WTC11 (cell line): ENCODE results near the gene ABCC4. TPM values are rescaled to one million over a fixed set of nuclear protein-coding genes. Genes with fewer than 3 reads are reported as not detected.
"Not testable (repeated sequence)": the region's sequence is repeated elsewhere in the genome, so short reads cannot be mapped to it uniquely, and the experiment has no call there.

Experiments used
- ATAC-seq: fragments of 200-7000 bp; cut with Tn5 transposase; 2 replicates; pipeline ENCODE4 v1.10.0; 2021; ENCODE audit warnings: mild to moderate bottlenecking, moderate library complexity
- CTCF ChIA-PET: fragments of 300-600 bp; sonication (Branson Sonifier 250); formaldehyde crosslinking; loops from one replicate; lab custom pipeline; 2021; ENCODE audit warnings: antibody characterized with exemption; lab: Charles Lee
- POLR2A ChIA-PET: fragments of 350-600 bp; sonication (Branson Sonifier 250); formaldehyde crosslinking; loops from one replicate; lab custom pipeline; 2021; ENCODE audit warnings: antibody characterized with exemption; lab: Charles Lee
- DNase-seq: peaks from one replicate; pipeline ENCODE4 v3.0.0; 2021; ENCODE audit warnings: low spot score
- H3K27ac Mint-ChIP-seq: 2 replicates; pipeline ENCODE4 v1.8.0; 2021; ENCODE audit warnings: mixed read lengths
- H3K27me3 Mint-ChIP-seq: 2 replicates; pipeline ENCODE4 v1.8.0; 2021; ENCODE audit warnings: low read depth, mild to moderate bottlenecking, moderate library complexity, mixed read lengths
- H3K36me3 Mint-ChIP-seq: 2 replicates; pipeline ENCODE4 v1.8.0; 2021; ENCODE audit warnings: mixed read lengths
- H3K4me1 Mint-ChIP-seq: 2 replicates; pipeline ENCODE4 v1.8.0; 2022; ENCODE audit warnings: mixed read lengths
- H3K4me3 Mint-ChIP-seq: 2 replicates; pipeline ENCODE4 v1.8.0; 2021; ENCODE audit warnings: mild to moderate bottlenecking, moderate library complexity, mixed read lengths
- H3K9me3 Mint-ChIP-seq: 2 replicates; pipeline ENCODE4 v1.8.0; 2021; ENCODE audit warnings: mixed read lengths
- CBFB ChIP-seq: sonication (generic); formaldehyde crosslinking; IDR thresholded peaks from 2 replicates; pipeline ENCODE4 v1.8.1; 2022; ENCODE audit warnings: mild to moderate bottlenecking, low read depth, missing genetic modification reagents
- ESRRA ChIP-seq: sonication (generic); formaldehyde crosslinking; IDR thresholded peaks from 2 replicates; pipeline ENCODE4 v1.8.1; 2022; ENCODE audit warnings: mild to moderate bottlenecking, missing genetic modification reagents, borderline replicate concordance
- FOXJ3 ChIP-seq: sonication (generic); formaldehyde crosslinking; IDR thresholded peaks from 2 replicates; pipeline ENCODE4 v1.9.0; 2021; ENCODE audit warnings: missing genetic modification reagents, mild to moderate bottlenecking, borderline replicate concordance
- IRF2 ChIP-seq: sonication (generic); formaldehyde crosslinking; IDR thresholded peaks from 2 replicates; pipeline ENCODE4 v1.8.0; 2022; ENCODE audit warnings: low read depth, missing genetic modification reagents, borderline replicate concordance
- JUN ChIP-seq: sonication (generic); formaldehyde crosslinking; IDR thresholded peaks from 2 replicates; pipeline ENCODE4 v1.8.0; 2023; ENCODE audit warnings: mild to moderate bottlenecking, missing genetic modification reagents
- NFYB ChIP-seq: sonication (generic); formaldehyde crosslinking; conservative IDR thresholded peaks from 2 replicates; pipeline ENCODE4 v1.8.0; 2022; ENCODE audit warnings: low read depth, missing genetic modification reagents
- NR2C2 ChIP-seq: sonication (generic); formaldehyde crosslinking; IDR thresholded peaks from 2 replicates; pipeline ENCODE4 v1.8.0; 2022; ENCODE audit warnings: mild to moderate bottlenecking, missing genetic modification reagents
- SOX15 ChIP-seq: fragments of 250-450 bp; sonication (Bioruptor Pico); IDR thresholded peaks from 2 replicates; pipeline ENCODE4 v1.9.0; 2021; ENCODE audit warnings: mild to moderate bottlenecking
- TCF7 ChIP-seq: sonication (generic); formaldehyde crosslinking; IDR thresholded peaks from 2 replicates; pipeline ENCODE4 v1.8.0; 2022; ENCODE audit warnings: mild to moderate bottlenecking, low read depth, missing genetic modification reagents, moderate library complexity
- ZNF317 ChIP-seq: sonication (generic); formaldehyde crosslinking; IDR thresholded peaks from 2 replicates; pipeline ENCODE4 v1.8.1; 2023; ENCODE audit warnings: low read depth, mild to moderate bottlenecking, moderate library complexity, missing genetic modification reagents, borderline replicate concordance
- ZNF396 ChIP-seq: fragments of 250-450 bp; sonication (Bioruptor Pico); IDR thresholded peaks from 2 replicates; pipeline ENCODE4 v1.8.0; 2021; ENCODE audit warnings: mild to moderate bottlenecking, moderate library complexity, borderline replicate concordance
- ZNF416 ChIP-seq: fragments of 250-450 bp; sonication (Bioruptor Pico); IDR thresholded peaks from 2 replicates; pipeline ENCODE4 v1.9.0; 2021; ENCODE audit warnings: mild to moderate bottlenecking, inconsistent platforms
- total RNA-seq: library from RNA; stranded (reverse); gene quantifications from 3 replicates; pipeline ENCODE4 v1.2.3, GENCODE V29; 2021
- TF ChIP-seq, protein P1 (sequence below): sonication (generic); formaldehyde crosslinking; IDR thresholded peaks from 2 replicates; pipeline ENCODE4 v1.8.1; 2022; ENCODE audit warnings: missing genetic modification reagents, borderline replicate concordance
- TF ChIP-seq, protein P2 (sequence below): sonication (generic); formaldehyde crosslinking; IDR thresholded peaks from 2 replicates; pipeline ENCODE4 v1.8.1; 2022; ENCODE audit warnings: low read depth, mild to moderate bottlenecking, moderate library complexity, missing genetic modification reagents, borderline replicate concordance
- TF ChIP-seq, protein P3 (sequence below): fragments of 250-450 bp; sonication (Bioruptor Pico); IDR thresholded peaks from 2 replicates; pipeline ENCODE4 v1.9.0; 2021; ENCODE audit warnings: mild to moderate bottlenecking
- TF ChIP-seq, protein P4 (sequence below): sonication (generic); formaldehyde crosslinking; IDR thresholded peaks from 2 replicates; pipeline ENCODE4 v1.8.1; 2023; ENCODE audit warnings: mild to moderate bottlenecking, missing genetic modification reagents, moderate library complexity
- TF ChIP-seq, protein P5 (sequence below): sonication (generic); formaldehyde crosslinking; conservative IDR thresholded peaks from 2 replicates; pipeline ENCODE4 v1.8.1; 2022; ENCODE audit warnings: mild to moderate bottlenecking, missing genetic modification reagents
- TF ChIP-seq, protein P6 (sequence below): fragments of 250-450 bp; sonication (Bioruptor Pico); conservative IDR thresholded peaks from 2 replicates; pipeline ENCODE4 v1.9.0; 2021; ENCODE audit warnings: mild to moderate bottlenecking

ABCC4 gene
- total RNA-seq, 1 experiment from 2014 or later = 7.2 TPM

DNA sequence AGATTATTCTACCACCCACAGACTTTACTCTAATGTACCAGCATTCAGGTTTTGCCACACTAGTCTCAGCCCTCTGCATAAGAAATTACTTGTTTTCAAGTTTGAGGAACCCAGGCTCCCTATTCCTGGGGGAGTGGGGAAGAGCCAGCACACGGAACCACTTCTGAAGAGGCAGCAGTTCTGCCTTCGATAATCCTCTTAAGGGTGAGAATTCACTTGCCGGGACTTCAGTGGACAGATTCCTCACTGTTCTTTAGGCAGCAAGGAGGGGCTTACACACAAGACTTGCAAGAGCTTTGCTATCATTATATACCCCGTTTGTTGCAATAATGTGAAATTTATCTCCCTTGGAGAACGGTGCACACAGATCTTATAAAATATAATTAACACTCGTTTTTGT, 133.1 kb downstream of the ABCC4 start:
- Mint-ChIP-seq H3K36me3 (no peaks in the 10 kb centered on the region), H3K27me3 (no peaks in the 10 kb centered on the region; the same call in 1 of the 2 replicates), H3K4me3 (no peak overlapping the region), H3K27ac (no peak overlapping the region)
- ATAC-seq = no peak
- no peak for DNase-seq
- TF ChIP-seq, protein P1, sequence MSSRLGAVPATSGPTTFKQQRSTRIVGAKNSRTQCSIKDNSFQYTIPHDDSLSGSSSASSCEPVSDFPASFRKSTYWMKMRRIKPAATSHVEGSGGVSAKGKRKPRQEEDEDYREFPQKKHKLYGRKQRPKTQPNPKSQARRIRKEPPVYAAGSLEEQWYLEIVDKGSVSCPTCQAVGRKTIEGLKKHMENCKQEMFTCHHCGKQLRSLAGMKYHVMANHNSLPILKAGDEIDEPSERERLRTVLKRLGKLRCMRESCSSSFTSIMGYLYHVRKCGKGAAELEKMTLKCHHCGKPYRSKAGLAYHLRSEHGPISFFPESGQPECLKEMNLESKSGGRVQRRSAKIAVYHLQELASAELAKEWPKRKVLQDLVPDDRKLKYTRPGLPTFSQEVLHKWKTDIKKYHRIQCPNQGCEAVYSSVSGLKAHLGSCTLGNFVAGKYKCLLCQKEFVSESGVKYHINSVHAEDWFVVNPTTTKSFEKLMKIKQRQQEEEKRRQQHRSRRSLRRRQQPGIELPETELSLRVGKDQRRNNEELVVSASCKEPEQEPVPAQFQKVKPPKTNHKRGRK (CRISPR knock-in tag) = no peak
- no peak for TF ChIP-seq SOX15 (CRISPR knock-in tag)
- TF ChIP-seq CBFB (CRISPR knock-in tag) = no peak
- no peak for TF ChIP-seq TCF7 (CRISPR knock-in tag)
- no peak for TF ChIP-seq IRF2
- no peak for TF ChIP-seq ZNF416
- TF ChIP-seq ZNF317 (CRISPR knock-in tag) = no peak
- no peak for TF ChIP-seq NFYB (CRISPR knock-in tag)
- TF ChIP-seq, protein P2, sequence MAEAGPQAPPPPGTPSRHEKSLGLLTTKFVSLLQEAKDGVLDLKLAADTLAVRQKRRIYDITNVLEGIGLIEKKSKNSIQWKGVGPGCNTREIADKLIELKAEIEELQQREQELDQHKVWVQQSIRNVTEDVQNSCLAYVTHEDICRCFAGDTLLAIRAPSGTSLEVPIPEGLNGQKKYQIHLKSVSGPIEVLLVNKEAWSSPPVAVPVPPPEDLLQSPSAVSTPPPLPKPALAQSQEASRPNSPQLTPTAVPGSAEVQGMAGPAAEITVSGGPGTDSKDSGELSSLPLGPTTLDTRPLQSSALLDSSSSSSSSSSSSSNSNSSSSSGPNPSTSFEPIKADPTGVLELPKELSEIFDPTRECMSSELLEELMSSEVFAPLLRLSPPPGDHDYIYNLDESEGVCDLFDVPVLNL (CRISPR knock-in tag) = no peak
- TF ChIP-seq ESRRA = no peak
- TF ChIP-seq, protein P3, sequence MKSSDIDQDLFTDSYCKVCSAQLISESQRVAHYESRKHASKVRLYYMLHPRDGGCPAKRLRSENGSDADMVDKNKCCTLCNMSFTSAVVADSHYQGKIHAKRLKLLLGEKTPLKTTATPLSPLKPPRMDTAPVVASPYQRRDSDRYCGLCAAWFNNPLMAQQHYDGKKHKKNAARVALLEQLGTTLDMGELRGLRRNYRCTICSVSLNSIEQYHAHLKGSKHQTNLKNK (CRISPR knock-in tag) = no peak
- TF ChIP-seq, protein P4, sequence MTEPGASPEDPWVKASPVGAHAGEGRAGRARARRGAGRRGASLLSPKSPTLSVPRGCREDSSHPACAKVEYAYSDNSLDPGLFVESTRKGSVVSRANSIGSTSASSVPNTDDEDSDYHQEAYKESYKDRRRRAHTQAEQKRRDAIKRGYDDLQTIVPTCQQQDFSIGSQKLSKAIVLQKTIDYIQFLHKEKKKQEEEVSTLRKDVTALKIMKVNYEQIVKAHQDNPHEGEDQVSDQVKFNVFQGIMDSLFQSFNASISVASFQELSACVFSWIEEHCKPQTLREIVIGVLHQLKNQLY (CRISPR knock-in tag) = no peak
- no peak for TF ChIP-seq FOXJ3 (CRISPR knock-in tag)
- TF ChIP-seq ZNF396 (CRISPR knock-in tag) = no peak
- TF ChIP-seq, protein P5, sequence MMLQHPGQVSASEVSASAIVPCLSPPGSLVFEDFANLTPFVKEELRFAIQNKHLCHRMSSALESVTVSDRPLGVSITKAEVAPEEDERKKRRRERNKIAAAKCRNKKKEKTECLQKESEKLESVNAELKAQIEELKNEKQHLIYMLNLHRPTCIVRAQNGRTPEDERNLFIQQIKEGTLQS = no peak
- TF ChIP-seq, protein P6, sequence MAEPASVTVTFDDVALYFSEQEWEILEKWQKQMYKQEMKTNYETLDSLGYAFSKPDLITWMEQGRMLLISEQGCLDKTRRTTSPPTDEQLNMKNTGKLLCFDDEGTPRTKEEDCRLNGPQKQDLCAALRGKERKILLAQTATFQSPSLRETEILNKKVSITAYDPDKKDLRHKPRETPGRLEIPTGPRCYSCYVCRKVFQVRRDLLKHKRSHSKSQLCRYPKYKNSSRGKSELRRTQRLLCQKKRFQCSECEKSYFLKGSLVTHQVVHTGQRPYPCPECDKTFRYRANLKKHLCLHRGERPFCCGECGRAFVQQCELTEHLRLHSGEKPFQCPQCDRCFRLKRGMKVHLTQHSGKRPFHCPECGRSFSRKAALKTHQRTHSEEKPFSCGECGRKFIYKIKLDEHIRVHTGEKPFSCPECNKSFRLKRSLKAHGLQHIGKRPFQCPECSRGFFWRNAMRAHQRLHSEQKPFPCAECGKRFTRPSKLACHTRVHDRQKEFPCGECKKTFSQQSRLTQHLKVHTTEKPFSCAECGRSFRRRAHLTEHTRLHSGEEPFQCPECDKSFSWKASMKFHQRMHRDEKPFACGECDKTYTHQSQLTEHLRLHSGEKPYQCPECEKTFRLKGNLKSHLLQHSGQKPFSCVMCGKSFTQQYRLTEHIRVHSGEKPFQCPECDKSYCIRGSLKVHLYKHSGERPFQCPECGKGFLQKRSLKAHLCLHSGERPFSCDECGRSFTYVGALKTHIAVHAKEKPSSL (CRISPR knock-in tag) = no peak
- TF ChIP-seq NR2C2 (CRISPR knock-in tag) = no peak
- TF ChIP-seq JUN (CRISPR knock-in tag) = no peak
- TF ChIP-seq, all 79 proteins: peak for 0
- no peaks in the 10 kb centered on the region for H3K9me3 Mint-ChIP-seq
- no peaks in the 10 kb centered on the region for H3K4me1 Mint-ChIP-seq
- CTCF ChIA-PET = no interaction called here
- POLR2A ChIA-PET = no interaction called here

DNA sequence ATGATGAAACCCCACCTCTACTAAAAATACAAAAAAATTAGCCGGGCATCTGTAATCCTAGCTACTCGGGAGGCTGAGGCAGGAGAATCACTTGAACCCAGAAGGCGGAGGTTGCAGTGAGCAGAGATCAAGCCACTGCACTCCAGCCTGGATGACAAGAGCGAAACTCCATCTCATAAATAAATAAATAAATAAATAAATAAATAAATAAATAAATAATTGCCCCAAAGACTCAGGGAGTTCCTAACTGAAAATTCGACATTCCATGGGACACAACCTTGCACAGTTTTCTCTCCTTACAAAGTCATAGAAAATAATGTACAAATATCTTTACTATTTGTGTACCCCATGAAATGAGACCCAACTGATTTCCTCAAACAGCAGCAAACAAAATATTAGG, 134.2 kb downstream of the ABCC4 start:
- H3K9me3 Mint-ChIP-seq, H3K4me1 Mint-ChIP-seq, CTCF ChIA-PET, H3K36me3 Mint-ChIP-seq, H3K27me3 Mint-ChIP-seq, H3K27ac Mint-ChIP-seq, POLR2A ChIA-PET, DNase-seq, ATAC-seq, H3K4me3 Mint-ChIP-seq: not testable (repeated sequence)
